Measurements from ENCODE around the gene SMIM12.

SMIM12 gene

GRCh38 chr1:34843392-34844251 is 15.9 kb downstream of the SMIM12 start:
- H3K9ac ChIP-seq (ENCODE audit: low read length in 2 of 2) = no peak overlapping the region
- H3K4me1 ChIP-seq (ENCODE audit: control insufficient read depth, insufficient read depth, low read length) = no peaks in the 10 kb centered on the region
- H3K36me3 ChIP-seq (ENCODE audit: control insufficient read depth in 2 of 2, insufficient read depth in 2 of 2, low read length in 2 of 2) = peaks cover 0 to 5% of the 10 kb centered on the region in 2 donors
- H3K9me3 ChIP-seq (ENCODE audit: control insufficient read depth in 2 of 2, low read length in 2 of 2) = no peaks in the 10 kb centered on the region
- no peak overlapping the region for H3K27ac ChIP-seq (ENCODE audit: low read length)
- H3K4me3 ChIP-seq (ENCODE audit: low read length in 2 of 2) = no peak overlapping the region
- H3K27me3 ChIP-seq (ENCODE audit: control insufficient read depth in 1 of 2, insufficient read depth in 2 of 2, low read length in 2 of 2) = no peaks in the 10 kb centered on the region

DNA sequence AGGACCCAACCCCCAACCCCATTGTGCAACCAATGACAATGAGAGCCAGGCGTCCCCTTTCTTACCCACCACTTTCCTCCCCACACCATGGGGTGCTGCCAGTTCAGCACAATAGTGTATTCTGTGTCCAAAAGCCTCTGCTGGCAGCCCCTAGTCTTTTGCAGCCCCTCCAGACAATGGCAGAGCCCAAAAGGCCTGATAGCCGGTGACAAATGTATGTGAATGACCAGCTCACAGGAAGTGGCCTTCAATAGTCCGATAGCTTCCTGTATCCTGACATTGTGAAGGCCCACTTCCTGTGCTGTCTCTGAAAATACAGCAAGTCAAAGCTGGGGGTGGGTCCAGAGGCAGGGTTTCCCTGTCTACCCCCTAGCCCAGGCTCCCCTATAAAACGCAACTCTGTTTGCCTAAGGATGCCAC is 16.6 kb downstream of the SMIM12 start:
- H3K27me3 ChIP-seq (ENCODE audit: control insufficient read depth in 1 of 2, insufficient read depth in 2 of 2, low read length in 2 of 2) = no peaks in the 10 kb centered on the region
- H3K9me3 ChIP-seq (ENCODE audit: control insufficient read depth in 2 of 2, low read length in 2 of 2) = no peaks in the 10 kb centered on the region
- peaks cover 0 to 5% of the 10 kb centered on the region in 2 donors for H3K36me3 ChIP-seq (ENCODE audit: control insufficient read depth in 2 of 2, insufficient read depth in 2 of 2, low read length in 2 of 2)
- H3K4me3 ChIP-seq (ENCODE audit: low read length in 2 of 2) = no peak overlapping the region
- H3K4me1 ChIP-seq (ENCODE audit: control insufficient read depth, insufficient read depth, low read length) = no peaks in the 10 kb centered on the region
- no peak overlapping the region for H3K27ac ChIP-seq (ENCODE audit: low read length)
- no peak overlapping the region for H3K9ac ChIP-seq (ENCODE audit: low read length in 2 of 2)

GRCh38 chr1:34842073-34842472 is 17.5 kb downstream of the SMIM12 start:
- no peak overlapping the region for H3K27ac ChIP-seq (ENCODE audit: low read length)

GRCh38 chr1:34840426-34840825 is 19.1 kb downstream of the SMIM12 start:
- Histone ChIP-seq H3K4me3 (ENCODE audit: low read length in 2 of 2) (no peak overlapping the region), H3K27me3 (ENCODE audit: control insufficient read depth in 1 of 2, insufficient read depth in 2 of 2, low read length in 2 of 2) (no peaks in the 10 kb centered on the region), H3K9ac (ENCODE audit: low read length in 2 of 2) (no peak overlapping the region), H3K36me3 (ENCODE audit: control insufficient read depth in 2 of 2, insufficient read depth in 2 of 2, low read length in 2 of 2) (peaks cover 0 to 3% of the 10 kb centered on the region in 2 donors), H3K27ac (ENCODE audit: low read length) (no peak overlapping the region), H3K4me1 (ENCODE audit: control insufficient read depth, insufficient read depth, low read length) (no peaks in the 10 kb centered on the region), H3K9me3 (ENCODE audit: control insufficient read depth in 2 of 2, low read length in 2 of 2) (no peaks in the 10 kb centered on the region)

More at GRCh38 chr1:34842073-34842472, 17.5 kb downstream of the SMIM12 start:
- H3K36me3 ChIP-seq (ENCODE audit: control insufficient read depth in 2 of 2, insufficient read depth in 2 of 2, low read length in 2 of 2) = peaks cover 0 to 3% of the 10 kb centered on the region in 2 donors
- no peaks in the 10 kb centered on the region for H3K9me3 ChIP-seq (ENCODE audit: control insufficient read depth in 2 of 2, low read length in 2 of 2)
- H3K27me3 ChIP-seq (ENCODE audit: control insufficient read depth in 1 of 2, insufficient read depth in 2 of 2, low read length in 2 of 2) = no peaks in the 10 kb centered on the region
- no peak overlapping the region for H3K9ac ChIP-seq (ENCODE audit: low read length in 2 of 2)
- H3K4me3 ChIP-seq (ENCODE audit: low read length in 2 of 2) = no peak overlapping the region
- no peaks in the 10 kb centered on the region for H3K4me1 ChIP-seq (ENCODE audit: control insufficient read depth, insufficient read depth, low read length)

DNA sequence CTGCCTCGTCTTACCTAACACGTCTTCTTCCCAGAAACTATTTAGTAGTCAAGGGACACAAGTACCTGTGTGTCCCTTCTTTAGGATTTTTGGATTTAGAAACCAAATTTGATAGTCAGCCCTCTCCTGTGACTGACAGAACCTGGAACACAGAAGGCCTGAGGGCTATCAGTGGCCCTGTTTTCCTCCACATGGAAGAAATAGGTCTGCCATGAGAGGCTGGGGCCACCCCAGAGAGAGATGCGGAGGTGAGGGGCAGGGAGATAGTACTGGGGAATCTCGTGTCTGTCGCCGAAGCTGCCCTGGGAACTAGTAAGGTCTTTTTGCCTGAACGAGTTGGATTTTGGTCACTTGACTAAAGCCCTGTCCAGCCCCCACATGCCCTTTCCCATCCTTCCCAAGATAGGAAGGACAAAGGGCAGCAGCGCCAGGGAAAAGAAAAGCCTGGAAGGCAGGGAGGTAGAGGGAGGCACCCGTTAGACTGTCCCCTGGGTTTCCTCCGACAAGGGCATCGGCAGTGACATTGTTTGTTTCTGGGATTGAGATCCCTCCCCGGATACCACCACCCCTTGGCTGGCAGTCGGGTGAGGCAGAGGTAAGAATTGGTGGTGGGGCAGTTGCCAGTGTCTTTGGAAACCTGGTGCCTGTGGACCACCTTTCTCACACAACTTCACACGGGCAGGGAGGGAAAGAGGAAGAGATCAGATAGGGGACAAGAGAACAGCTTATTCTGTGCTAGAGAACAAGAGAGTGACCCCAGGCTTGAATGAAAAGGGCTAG is 19.8 kb downstream of the SMIM12 start:
- Histone ChIP-seq H3K4me1 (ENCODE audit: control insufficient read depth, insufficient read depth, low read length) (no peaks in the 10 kb centered on the region), H3K27me3 (ENCODE audit: control insufficient read depth in 1 of 2, insufficient read depth in 2 of 2, low read length in 2 of 2) (no peaks in the 10 kb centered on the region), H3K27ac (ENCODE audit: low read length) (no peak overlapping the region), H3K9me3 (ENCODE audit: control insufficient read depth in 2 of 2, low read length in 2 of 2) (no peaks in the 10 kb centered on the region), H3K4me3 (ENCODE audit: low read length in 2 of 2) (no peak overlapping the region), H3K36me3 (ENCODE audit: control insufficient read depth in 2 of 2, insufficient read depth in 2 of 2, low read length in 2 of 2) (peaks cover 0 to 3% of the 10 kb centered on the region in 2 donors), H3K9ac (ENCODE audit: low read length in 2 of 2) (no peak overlapping the region)

DNA sequence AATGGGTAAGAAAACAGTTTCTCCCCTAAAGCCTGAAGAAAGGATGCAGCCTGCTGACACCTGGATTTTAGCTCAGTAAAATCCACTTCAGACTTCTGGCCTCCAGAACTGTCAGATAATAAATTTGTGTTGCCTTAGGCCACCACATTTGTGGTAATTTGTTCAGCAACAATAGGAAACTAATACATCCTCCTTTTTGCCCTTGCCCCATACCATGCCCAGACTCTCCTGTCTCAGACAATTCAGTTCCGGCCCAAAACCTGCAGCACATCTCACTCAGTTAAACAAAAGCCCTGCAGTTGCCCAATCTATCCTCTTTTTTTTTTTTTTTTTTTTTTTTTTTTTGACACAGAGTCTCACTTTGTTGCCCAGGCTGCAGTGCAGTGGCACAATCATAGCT is 25.8 kb downstream of the SMIM12 start:
- H3K9ac ChIP-seq (ENCODE audit: low read length in 2 of 2) = no peak overlapping the region
- H3K9me3 ChIP-seq (ENCODE audit: control insufficient read depth in 2 of 2, low read length in 2 of 2) = no peaks in the 10 kb centered on the region
- no peak overlapping the region for H3K4me3 ChIP-seq (ENCODE audit: low read length in 2 of 2)
- peaks cover 0 to 2% of the 10 kb centered on the region in 2 donors for H3K36me3 ChIP-seq (ENCODE audit: control insufficient read depth in 2 of 2, insufficient read depth in 2 of 2, low read length in 2 of 2)
- H3K4me1 ChIP-seq (ENCODE audit: control insufficient read depth, insufficient read depth, low read length) = peaks cover 7% of the 10 kb centered on the region
- H3K27ac ChIP-seq (ENCODE audit: low read length) = no peak overlapping the region
- H3K27me3 ChIP-seq (ENCODE audit: control insufficient read depth in 1 of 2, insufficient read depth in 2 of 2, low read length in 2 of 2) = no peaks in the 10 kb centered on the region

- Histone ChIP-seq H3K4me3 (ENCODE audit: low read length in 2 of 2) (no peak overlapping the region), H3K27me3 (ENCODE audit: control insufficient read depth in 1 of 2, insufficient read depth in 2 of 2, low read length in 2 of 2) (no peaks in the 10 kb centered on the region), H3K27ac (ENCODE audit: low read length) (no peak overlapping the region), H3K9ac (ENCODE audit: low read length in 2 of 2) (no peak overlapping the region), H3K4me1 (ENCODE audit: control insufficient read depth, insufficient read depth, low read length) (peaks cover 7% of the 10 kb centered on the region), H3K9me3 (ENCODE audit: control insufficient read depth in 2 of 2, low read length in 2 of 2) (no peaks in the 10 kb centered on the region), H3K36me3 (ENCODE audit: control insufficient read depth in 2 of 2, insufficient read depth in 2 of 2, low read length in 2 of 2) (peaks cover 0 to 2% of the 10 kb centered on the region in 2 donors)
These were observed 27.8 kb downstream of the SMIM12 start for GRCh38 chr1:34831721-34832246.

DNA sequence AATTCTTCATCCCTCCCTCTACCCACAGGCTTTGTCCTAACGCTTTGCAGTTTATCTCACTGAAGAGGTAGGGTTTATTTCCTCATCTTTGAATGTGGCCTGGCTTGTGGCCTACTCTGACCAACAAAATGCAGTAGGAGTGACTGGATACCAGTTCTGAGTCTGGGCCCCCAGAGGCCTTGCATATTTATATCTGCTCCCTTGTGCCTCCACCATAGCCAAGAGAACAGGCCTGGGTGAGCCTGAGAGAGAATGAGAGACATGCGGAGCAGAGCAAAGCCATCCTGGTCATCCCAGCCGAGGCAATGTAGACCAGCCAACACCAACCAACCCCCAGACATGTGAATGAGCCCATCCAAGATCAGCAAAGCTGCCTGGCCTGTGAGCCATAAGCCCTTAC is 30.3 kb downstream of the SMIM12 start:
- Histone ChIP-seq H3K4me1 (ENCODE audit: control insufficient read depth, insufficient read depth, low read length) (peaks cover 7% of the 10 kb centered on the region), H3K27me3 (ENCODE audit: control insufficient read depth in 1 of 2, insufficient read depth in 2 of 2, low read length in 2 of 2) (no peaks in the 10 kb centered on the region), H3K4me3 (ENCODE audit: low read length in 2 of 2) (no peak overlapping the region), H3K27ac (ENCODE audit: low read length) (no peak overlapping the region), H3K36me3 (ENCODE audit: control insufficient read depth in 2 of 2, insufficient read depth in 2 of 2, low read length in 2 of 2) (peaks cover 0 to 2% of the 10 kb centered on the region in 2 donors), H3K9me3 (ENCODE audit: control insufficient read depth in 2 of 2, low read length in 2 of 2) (no peaks in the 10 kb centered on the region), H3K9ac (ENCODE audit: low read length in 2 of 2) (no peak overlapping the region)

DNA sequence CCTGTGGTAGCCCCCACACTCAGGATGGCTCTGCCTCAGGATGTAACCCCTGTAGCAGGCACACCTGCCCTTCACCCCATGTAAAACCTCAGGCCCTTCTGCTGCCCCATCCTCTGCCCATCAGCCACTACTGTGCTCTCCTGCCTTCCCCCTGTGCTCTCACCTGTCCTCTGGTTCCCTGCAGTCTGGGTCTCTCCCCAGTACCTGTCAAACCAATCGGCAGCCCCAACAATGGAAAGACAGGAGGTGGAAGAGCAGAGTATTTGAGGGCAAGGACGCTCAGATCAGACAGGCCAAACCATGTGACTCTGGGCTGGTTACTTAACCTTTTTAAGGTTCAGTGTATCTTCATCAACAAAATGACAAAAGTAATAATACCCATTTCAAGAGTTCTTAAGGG is 30.9 kb downstream of the SMIM12 start:
- H3K4me1 ChIP-seq (ENCODE audit: control insufficient read depth, insufficient read depth, low read length) = peaks cover 7% of the 10 kb centered on the region

GRCh38 chr1:34827341-34827941 is 32.1 kb downstream of the SMIM12 start:
- Histone ChIP-seq H3K4me3 (ENCODE audit: low read length in 2 of 2) (no peak overlapping the region), H3K4me1 (ENCODE audit: control insufficient read depth, insufficient read depth, low read length) (peaks cover 7% of the 10 kb centered on the region), H3K9me3 (ENCODE audit: control insufficient read depth in 2 of 2, low read length in 2 of 2) (peaks cover 0 to 5% of the 10 kb centered on the region in 2 donors), H3K36me3 (ENCODE audit: control insufficient read depth in 2 of 2, insufficient read depth in 2 of 2, low read length in 2 of 2) (peaks cover 0 to 2% of the 10 kb centered on the region in 2 donors), H3K27me3 (ENCODE audit: control insufficient read depth in 1 of 2, insufficient read depth in 2 of 2, low read length in 2 of 2) (no peaks in the 10 kb centered on the region), H3K9ac (ENCODE audit: low read length in 2 of 2) (no peak overlapping the region), H3K27ac (ENCODE audit: low read length) (no peak overlapping the region)

More for the DNA sequence above, 30.9 kb downstream of the SMIM12 start:
- Histone ChIP-seq H3K36me3 (ENCODE audit: control insufficient read depth in 2 of 2, insufficient read depth in 2 of 2, low read length in 2 of 2) (peaks cover 0 to 2% of the 10 kb centered on the region in 2 donors), H3K4me3 (ENCODE audit: low read length in 2 of 2) (no peak overlapping the region), H3K27me3 (ENCODE audit: control insufficient read depth in 1 of 2, insufficient read depth in 2 of 2, low read length in 2 of 2) (no peaks in the 10 kb centered on the region), H3K9me3 (ENCODE audit: control insufficient read depth in 2 of 2, low read length in 2 of 2) (peaks cover 0 to 4% of the 10 kb centered on the region in 2 donors), H3K27ac (ENCODE audit: low read length) (no peak overlapping the region), H3K9ac (ENCODE audit: low read length in 2 of 2) (no peak overlapping the region)

Measured in stomach smooth muscle (tissue), 2 donors.